HepG2 (cell line): ENCODE results near the gene RTEL1. TPM values are rescaled to one million over a fixed set of nuclear protein-coding genes. Genes with fewer than 3 reads are reported as not detected.
A peak's percentile ranks its signal among the peaks of the same experiment; 100 is the strongest.

Experiments used
- ATAC-seq: fragments of 200-7000 bp; cut with Tn5 transposase; 3 replicates; pipeline ENCODE4 v1.9.1; 2020; ENCODE audit warnings: mild to moderate bottlenecking, moderate library complexity
- BruUV-seq: library from RNA; stranded (reverse); fragments of 400-500 nt; replicated peaks from 2 replicates; lab custom pipeline; 2021; lab: Mats Ljungman, UMichigan
- CTCF ChIA-PET: fragments of 300-600 bp; formaldehyde crosslinking; extraction: SDS; loops from one replicate; lab custom pipeline; 2021; ENCODE audit warnings: low total read pairs, inconsistent platforms, low intra/inter-chr PET ratio; lab: Yijun Ruan, JAX
- POLR2A ChIA-PET: fragments of 350-600 bp; sonication (Branson Sonifier 250); formaldehyde crosslinking; loops from one replicate; lab custom pipeline; 2020; ENCODE audit warnings: antibody characterized with exemption, inconsistent platforms; lab: Yijun Ruan, JAX
- DNase-seq: peaks from one replicate; pipeline ENCODE4 v3.0.0-alpha.2; 2015; ENCODE audit warnings: low spot score
- FAIRE-seq: peaks from 3 replicates; lab custom pipeline; 2011; peaks lifted over from hg19 to GRCh38; lab: Jason Lieb, UNC
- H2AFZ ChIP-seq: one replicate; pipeline ENCODE4 v1.6.1; 2011; ENCODE audit warnings: low read length, inconsistent platforms
- H3K27ac ChIP-seq: fragments of 300-600 bp; 3 replicates; pipeline ENCODE4 v1.8.0; 2011; ENCODE audit warnings: mixed run types, mild to moderate bottlenecking, mixed read lengths, low read length, inconsistent platforms; ENCODE audit not compliant: insufficient read depth; ENCODE audit errors: extremely low read length
- H3K27me3 ChIP-seq, 2 experiments: fragments of 200-600 bp in 1 of 2; 2 replicates in 1 of 2; 3 replicates in 1 of 2; pipeline versions ENCODE4 v1.6.0 to v1.8.0; 2011; ENCODE audit warnings: low read length in 2 of 2, mild to moderate bottlenecking in 2 of 2, moderate library complexity in 2 of 2, inconsistent platforms in 1 of 2; ENCODE audit not compliant: insufficient read depth in 2 of 2, control insufficient read depth in 1 of 2
- H3K36me3 ChIP-seq, 2 experiments: fragments of 200-600 bp in 1 of 2; replicated peaks in 1 of 2; 2 replicates in 1 of 2; 3 replicates in 1 of 2; pipeline versions ENCODE4 v1.5.1 to v1.8.0; 2011; ENCODE audit warnings: low read length in 2 of 2, inconsistent platforms in 1 of 2; ENCODE audit not compliant: insufficient read depth in 2 of 2, control insufficient read depth in 1 of 2
- H3K4me1 ChIP-seq: 2 replicates; pipeline ENCODE4 v1.5.1; 2012; ENCODE audit warnings: low read length, inconsistent platforms; ENCODE audit not compliant: insufficient read depth
- H3K4me2 ChIP-seq: 2 replicates; pipeline ENCODE4 v1.6.0; 2011; ENCODE audit warnings: low read depth, low read length, inconsistent platforms
- H3K4me3 ChIP-seq, 3 experiments: fragments of 200-600 bp in 1 of 3; sonication (generic), shearing (Covaris generic) in 1 of 3; replicated peaks in 1 of 3; 2 replicates each; pipeline ENCODE4 v1.5.1; 2011 to 2016; ENCODE audit warnings: low read length in 3 of 3, inconsistent platforms in 2 of 3, low read depth in 2 of 3, mild to moderate bottlenecking in 2 of 3, control low read depth in 1 of 3, mixed read lengths in 1 of 3; ENCODE audit not compliant: insufficient read depth in 1 of 3
- H3K79me2 ChIP-seq: one replicate; pipeline ENCODE4 v1.6.1; 2011; ENCODE audit warnings: low read length, inconsistent platforms; ENCODE audit not compliant: insufficient read depth
- H3K9ac ChIP-seq: 2 replicates; pipeline ENCODE4 v1.6.0; 2011; ENCODE audit warnings: mild to moderate bottlenecking, low read depth, low read length, inconsistent platforms; ENCODE audit not compliant: insufficient read depth
- H3K9me3 ChIP-seq: 2 replicates; pipeline ENCODE4 v1.5.1; 2012; ENCODE audit warnings: mild to moderate bottlenecking, low read length
- H4K20me1 ChIP-seq: 2 replicates; pipeline ENCODE4 v1.6.0; 2011; ENCODE audit warnings: inconsistent platforms, mild to moderate bottlenecking, low read length, moderate library complexity; ENCODE audit not compliant: insufficient read depth
- AGO1 ChIP-seq: fragments of 200-400 bp; formaldehyde crosslinking; IDR thresholded peaks from 2 replicates; pipeline ENCODE4 v1.6.1; 2017; ENCODE audit warnings: mild to moderate bottlenecking, low read depth, low read length, moderate library complexity; ENCODE audit not compliant: poor library complexity, severe bottlenecking
- BHLHE40 ChIP-seq: IDR thresholded peaks from 2 replicates; pipeline ENCODE4 v1.6.1; 2011; ENCODE audit warnings: low read length, improper control_type of control experiment
- CBX5 ChIP-seq: sonication (generic); formaldehyde crosslinking; IDR thresholded peaks from 2 replicates; pipeline ENCODE4 v1.4.0; 2020; ENCODE audit warnings: missing genetic modification reagents, borderline replicate concordance
- GPBP1L1 ChIP-seq: sonication (generic); formaldehyde crosslinking; IDR thresholded peaks from 2 replicates; pipeline ENCODE4 v1.5.0; 2020; ENCODE audit warnings: mild to moderate bottlenecking, missing genetic modification reagents
- HNRNPH1 ChIP-seq: fragments of 200-400 bp; formaldehyde crosslinking; optimal IDR thresholded peaks from 2 replicates; pipeline ENCODE3; 2017; ENCODE audit warnings: mild to moderate bottlenecking, low read depth, low read length
- U2AF2 ChIP-seq: fragments of 200-400 bp; formaldehyde crosslinking; IDR thresholded peaks from 2 replicates; pipeline ENCODE4 v1.6.1; 2017; ENCODE audit warnings: low read depth, mild to moderate bottlenecking, low read length
- ZBTB21 ChIP-seq: sonication (generic); formaldehyde crosslinking; IDR thresholded peaks from 2 replicates; pipeline ENCODE4 v1.4.0; 2020; ENCODE audit warnings: missing genetic modification reagents
- ZNF142 ChIP-seq: sonication (generic); formaldehyde crosslinking; IDR thresholded peaks from 2 replicates; pipeline ENCODE4 v1.4.0; 2020; ENCODE audit warnings: missing genetic modification reagents
- ZNF382 ChIP-seq: sonication (generic); formaldehyde crosslinking; IDR thresholded peaks from 2 replicates; pipeline ENCODE4 v1.5.0; 2020; ENCODE audit warnings: missing genetic modification reagents, mild to moderate bottlenecking, borderline replicate concordance
- ZNF674 ChIP-seq: sonication (generic); formaldehyde crosslinking; IDR thresholded peaks from 2 replicates; pipeline ENCODE4 v1.5.0; 2020; ENCODE audit warnings: low read depth, mild to moderate bottlenecking, missing genetic modification reagents
- ZNF816 ChIP-seq: sonication (generic); formaldehyde crosslinking; IDR thresholded peaks from 2 replicates; pipeline ENCODE4 v1.8.0; 2022; ENCODE audit warnings: missing genetic modification reagents, mild to moderate bottlenecking, borderline replicate concordance
- WGBS: methylation state at CpG from one replicate; pipeline ENCODE4 v1.1.6; 2017; ENCODE audit warnings: low lambda C conversion rate; 5-methylcytosine and 5-hydroxymethylcytosine counted together
- in situ Hi-C: cut with HindIII; loops from 2 replicates; pipeline ENCODE4 v1.10.0; 2017; ENCODE audit warnings: low pct_unique_long_range_greater_than_20kb; ENCODE audit not compliant: extremely low pct_ligation_motif_present
- intact Hi-C: fragments of 100-400 bp; cut with micrococcal nuclease; formaldehyde crosslinking; loops from one replicate; pipeline ENCODE4 v1.10.0; 2022; ENCODE audit not compliant: unreplicated experiment
- polyA plus RNA-seq, 8 experiments: library from polyadenylated mRNA; depleted of rRNA in 3 of 8; stranded (reverse) in 7 of 8; unstranded in 1 of 8; fragments of >200 nt; fragmentation: Illumina TruSeq in 4 of 8; extraction: Trizol in 4 of 8; gene quantifications; 2 replicates each; pipeline versions ENCODE4 v1.2.1 to v1.2.3, GENCODE V29; 2011 to 2016; ENCODE audit warnings: low read depth in 4 of 8, missing spikeins in 1 of 8, mixed read lengths in 1 of 8; ENCODE audit not compliant: insufficient read depth in 1 of 8
- total RNA-seq, 5 experiments: library from RNA; depleted of rRNA; stranded (reverse); fragments of >200 nt; fragmentation: Illumina TruSeq; extraction: Trizol; gene quantifications; 2 replicates each; pipeline ENCODE4 v1.2.3, GENCODE V29; 2016; ENCODE audit warnings: low read depth in 1 of 5
- TF ChIP-seq, protein P1 (sequence below): IDR thresholded peaks from 2 replicates; pipeline ENCODE4 v1.6.1; 2012; ENCODE audit warnings: low read length, improper control_type of control experiment

Gene RTEL1
- total and polyA plus RNA-seq, 2 of the 13 experiments (the other 11 are each of a cell fraction or from before 2014, with no cell fraction given): 21.8 to 36.4 TPM

GRCh38 chr20:63692436-63693082, 34.4 kb downstream of the RTEL1 start:
- no peak overlapping the region for H2AFZ ChIP-seq
- no peak overlapping the region for H3K4me3 ChIP-seq
- DNase-seq: no peak
- ATAC-seq: no peak; the same call in 2 of the 3 replicates
- peaks cover 4% of the 10 kb centered on the region; the same call in 1 of the 2 replicates for H4K20me1 ChIP-seq
- no peak overlapping the region for H3K4me2 ChIP-seq
- intact Hi-C loops (no loop called here), in situ Hi-C loops (no loop called here)
- H3K9ac ChIP-seq: no peak overlapping the region
- BruUV-seq: no TSS peak
- H3K36me3 ChIP-seq: peaks cover 3 to 4% of the 10 kb centered on the region in 2 experiments; a peak in 3 of 5 replicates
- H3K9me3 ChIP-seq: no peaks in the 10 kb centered on the region
- FAIRE-seq: no peak
- H3K79me2 ChIP-seq: no peaks in the 10 kb centered on the region
- ChIA-PET POLR2A (interaction anchor here (1.0 kb wide), 1 partner anchor 34 kb away, joined by 3 read pairs; the partner anchor contains the start of gene RTEL1), CTCF (no interaction called here)
- 84% methylated on average over 17 of the region's 20 CpGs for WGBS
- H3K27ac ChIP-seq: no peak overlapping the region
- H3K4me1 ChIP-seq: peaks cover 17% of the 10 kb centered on the region
- H3K27me3 ChIP-seq: no peaks in the 10 kb centered on the region
- TF ChIP-seq ZNF142 (CRISPR knock-in tag) (no peak), CBX5 (CRISPR knock-in tag) (peak; percentile 59; the same call in 1 of the 2 replicates), BHLHE40 (no peak), ZBTB21 (CRISPR knock-in tag) (no peak), U2AF2 (no peak), GPBP1L1 (CRISPR knock-in tag) (no peak), ZNF816 (CRISPR knock-in tag) (no peak), AGO1 (peak; percentile 97), ZNF674 (CRISPR knock-in tag) (no peak), HNRNPH1 (peak; percentile 14), ZNF382 (CRISPR knock-in tag) (no peak)
- TF ChIP-seq, protein P1, sequence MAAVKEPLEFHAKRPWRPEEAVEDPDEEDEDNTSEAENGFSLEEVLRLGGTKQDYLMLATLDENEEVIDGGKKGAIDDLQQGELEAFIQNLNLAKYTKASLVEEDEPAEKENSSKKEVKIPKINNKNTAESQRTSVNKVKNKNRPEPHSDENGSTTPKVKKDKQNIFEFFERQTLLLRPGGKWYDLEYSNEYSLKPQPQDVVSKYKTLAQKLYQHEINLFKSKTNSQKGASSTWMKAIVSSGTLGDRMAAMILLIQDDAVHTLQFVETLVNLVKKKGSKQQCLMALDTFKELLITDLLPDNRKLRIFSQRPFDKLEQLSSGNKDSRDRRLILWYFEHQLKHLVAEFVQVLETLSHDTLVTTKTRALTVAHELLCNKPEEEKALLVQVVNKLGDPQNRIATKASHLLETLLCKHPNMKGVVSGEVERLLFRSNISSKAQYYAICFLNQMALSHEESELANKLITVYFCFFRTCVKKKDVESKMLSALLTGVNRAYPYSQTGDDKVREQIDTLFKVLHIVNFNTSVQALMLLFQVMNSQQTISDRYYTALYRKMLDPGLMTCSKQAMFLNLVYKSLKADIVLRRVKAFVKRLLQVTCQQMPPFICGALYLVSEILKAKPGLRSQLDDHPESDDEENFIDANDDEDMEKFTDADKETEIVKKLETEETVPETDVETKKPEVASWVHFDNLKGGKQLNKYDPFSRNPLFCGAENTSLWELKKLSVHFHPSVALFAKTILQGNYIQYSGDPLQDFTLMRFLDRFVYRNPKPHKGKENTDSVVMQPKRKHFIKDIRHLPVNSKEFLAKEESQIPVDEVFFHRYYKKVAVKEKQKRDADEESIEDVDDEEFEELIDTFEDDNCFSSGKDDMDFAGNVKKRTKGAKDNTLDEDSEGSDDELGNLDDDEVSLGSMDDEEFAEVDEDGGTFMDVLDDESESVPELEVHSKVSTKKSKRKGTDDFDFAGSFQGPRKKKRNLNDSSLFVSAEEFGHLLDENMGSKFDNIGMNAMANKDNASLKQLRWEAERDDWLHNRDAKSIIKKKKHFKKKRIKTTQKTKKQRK: no peak
